ENCODE results near the gene LZTFL1.

- no peak for TF ChIP-seq EGR1 (IDR thresholded peaks at IDR 0.05; ENCODE audit: low read depth)
- no peak for TF ChIP-seq REST (IDR thresholded peaks at IDR 0.05; ENCODE audit: low read depth)
- TF ChIP-seq CTCF (IDR thresholded peaks at IDR 0.05 in 2 of 3, conservative IDR thresholded peaks at IDR 0.05 in 1 of 3; ENCODE audit: borderline replicate concordance in 1 of 3, insufficient read depth in 1 of 3, low read depth in 2 of 3, low read length in 2 of 3) = no peak
- no peak for TF ChIP-seq MAX (IDR thresholded peaks at IDR 0.05)
These were observed 34.8 kb downstream of the LZTFL1 start for GRCh38 chr3:45807133-45807532.
